ENCODE results near the gene EMILIN1.
"Not testable (repeated sequence)": the region's sequence is repeated elsewhere in the genome, so short reads cannot be mapped to it uniquely, and the experiment has no call there.

EMILIN1 gene

DNA sequence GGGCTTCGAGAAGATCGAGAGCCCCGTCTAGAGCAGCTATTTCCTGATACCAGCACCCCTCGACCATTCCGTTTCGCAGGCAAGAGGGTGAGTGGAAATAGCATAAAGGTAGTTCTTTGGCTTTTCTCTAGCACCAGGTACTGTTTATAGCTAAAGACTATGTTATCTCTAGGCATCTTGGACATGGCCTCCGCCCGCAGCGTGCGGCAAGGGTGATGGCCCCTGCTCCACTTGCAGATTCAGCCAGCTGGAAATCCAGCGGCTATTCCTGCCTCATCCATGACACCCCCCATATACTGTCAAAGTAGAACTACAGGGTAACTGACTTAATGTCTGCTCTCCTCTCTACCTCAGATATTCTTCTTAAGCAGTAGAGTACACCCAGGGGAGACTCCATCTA lies 23.7 kb upstream of the EMILIN1 start:
- DNase-seq (ENCODE audit: low read depth): no peak

DNA sequence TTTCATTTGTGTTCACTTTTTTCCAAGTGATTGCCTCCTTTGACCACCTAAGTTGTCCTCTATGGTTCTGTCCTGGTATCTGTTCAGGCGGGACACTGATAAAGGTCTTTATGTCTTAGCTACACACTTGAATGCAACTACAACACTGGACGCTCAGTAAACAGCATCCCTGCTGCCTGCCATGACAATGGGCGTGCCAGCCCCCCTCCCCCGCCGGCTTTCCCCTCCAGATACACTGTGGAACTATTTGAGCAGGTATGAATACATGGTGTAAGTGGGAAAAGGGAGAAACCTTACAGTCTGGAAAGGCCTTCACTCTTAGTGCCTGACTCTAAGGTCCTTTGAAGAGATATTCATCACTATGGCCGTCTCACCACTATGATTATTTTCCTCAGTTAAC lies 21.2 kb upstream of the EMILIN1 start:
- DNase-seq (ENCODE audit: low read depth): no peak

DNA sequence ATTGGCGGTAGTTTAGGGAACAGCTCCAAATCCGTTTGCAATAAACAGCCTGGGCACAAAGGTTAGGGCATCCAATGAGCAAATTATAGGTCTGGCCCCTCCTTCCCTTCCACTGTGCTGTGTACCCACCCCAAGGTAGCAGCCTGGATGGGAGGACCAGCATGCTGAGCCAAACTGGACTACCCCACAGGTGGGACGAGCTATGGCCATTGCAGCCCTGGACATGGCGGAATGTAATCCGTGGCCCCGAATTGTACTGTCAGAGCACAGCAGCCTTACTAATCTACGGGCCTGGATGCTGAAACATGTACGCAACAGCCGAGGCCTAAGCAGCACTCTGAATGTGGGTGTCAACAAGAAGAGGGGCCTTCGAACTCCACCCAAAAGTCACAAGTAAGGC lies 20.2 kb upstream of the EMILIN1 start:
- no peak for DNase-seq (ENCODE audit: low read depth)

DNA sequence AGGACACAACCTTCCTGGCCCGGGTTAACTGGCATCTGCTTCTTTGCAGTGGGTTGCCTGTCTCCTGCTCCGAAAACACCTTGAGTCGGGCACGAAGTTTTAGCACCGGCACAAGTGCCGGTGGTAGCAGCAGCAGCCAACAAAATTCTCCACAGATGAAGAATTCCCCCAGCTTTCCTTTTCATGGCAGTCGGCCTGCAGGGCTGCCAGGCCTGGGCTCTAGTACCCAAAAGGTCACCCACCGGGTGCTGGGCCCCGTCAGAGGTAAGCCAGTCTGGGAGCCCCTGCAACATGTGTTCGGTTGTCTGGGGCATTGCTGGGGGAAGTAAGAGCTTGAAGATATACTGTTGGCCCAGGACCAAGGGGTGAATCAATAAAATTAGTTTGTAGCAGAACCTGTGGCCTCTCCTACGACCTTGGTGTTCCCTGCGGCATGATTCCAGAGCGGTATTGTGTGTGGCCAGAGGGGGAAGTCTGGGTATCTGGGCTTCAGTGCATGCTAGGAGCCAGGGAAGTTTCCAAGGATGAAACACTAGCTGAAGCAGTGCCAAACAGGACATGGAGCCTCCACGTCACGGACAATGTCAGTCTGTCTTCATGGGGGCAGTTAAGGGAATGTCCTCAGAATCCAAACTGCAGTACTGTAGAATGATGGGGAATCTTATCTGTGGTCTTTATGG lies 19.1 kb upstream of the EMILIN1 start:
- no peak for DNase-seq (ENCODE audit: low read depth)

DNA sequence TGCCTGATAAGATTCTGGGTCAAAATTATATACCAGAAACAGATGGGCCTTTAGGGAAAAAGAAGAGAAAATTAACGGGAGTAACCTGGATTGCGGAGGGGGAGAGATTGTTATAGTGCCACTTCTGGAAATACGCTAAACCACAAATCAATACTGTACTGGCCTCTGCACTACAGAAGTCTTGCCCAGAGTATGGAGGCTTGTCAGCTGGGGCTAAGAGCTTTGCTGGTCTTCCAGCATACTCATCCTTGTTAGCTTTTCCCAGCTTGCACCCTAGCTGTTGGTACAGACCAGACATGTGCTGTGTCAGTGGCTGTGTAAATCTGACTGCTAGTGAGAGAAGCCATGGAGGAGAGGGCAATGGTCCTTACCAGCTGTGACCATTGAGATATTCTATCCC lies 18.1 kb upstream of the EMILIN1 start:
- DNase-seq (ENCODE audit: low read depth): no peak

DNA sequence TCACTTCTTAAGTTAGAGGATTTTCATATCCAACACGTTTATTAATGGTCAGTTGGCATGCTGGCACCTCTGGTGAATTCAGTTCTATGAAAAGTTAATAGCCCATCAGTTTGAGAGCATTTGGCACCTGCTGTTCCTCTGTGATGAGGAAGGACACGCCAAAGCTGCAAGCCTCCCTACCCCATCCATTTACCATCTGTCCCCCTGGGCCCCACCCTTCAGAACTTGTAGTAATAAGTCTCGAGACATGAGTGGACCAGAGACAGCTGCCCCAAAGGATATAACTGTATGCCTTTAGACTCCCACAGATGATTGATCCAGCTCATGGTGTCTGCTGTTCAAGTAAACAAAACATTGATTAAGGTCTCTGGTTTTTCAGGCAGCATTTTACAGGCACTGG lies 13.3 kb upstream of the EMILIN1 start:
- no peak for DNase-seq (ENCODE audit: low read depth)

DNA sequence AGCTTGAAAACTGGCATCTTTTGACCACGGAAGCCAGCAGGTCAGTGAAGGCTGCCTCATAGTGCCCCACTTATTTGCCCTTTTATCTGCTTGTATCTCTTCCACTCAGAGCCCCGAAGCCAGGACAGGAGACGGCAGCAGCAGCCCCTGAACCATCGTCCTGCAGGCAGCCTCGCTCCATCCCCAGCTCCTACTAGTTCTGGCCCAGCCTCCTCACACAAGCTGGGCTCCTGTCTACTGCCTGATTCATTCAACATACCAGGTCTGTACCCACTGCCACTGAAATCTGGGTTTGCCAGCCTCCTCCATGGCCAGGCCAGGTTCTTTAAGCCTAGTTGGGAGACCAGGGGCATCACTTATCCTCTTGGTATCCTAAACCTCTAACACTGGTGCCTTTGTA lies 11.0 kb upstream of the EMILIN1 start:
- no peak for DNase-seq (ENCODE audit: low read depth)

DNA sequence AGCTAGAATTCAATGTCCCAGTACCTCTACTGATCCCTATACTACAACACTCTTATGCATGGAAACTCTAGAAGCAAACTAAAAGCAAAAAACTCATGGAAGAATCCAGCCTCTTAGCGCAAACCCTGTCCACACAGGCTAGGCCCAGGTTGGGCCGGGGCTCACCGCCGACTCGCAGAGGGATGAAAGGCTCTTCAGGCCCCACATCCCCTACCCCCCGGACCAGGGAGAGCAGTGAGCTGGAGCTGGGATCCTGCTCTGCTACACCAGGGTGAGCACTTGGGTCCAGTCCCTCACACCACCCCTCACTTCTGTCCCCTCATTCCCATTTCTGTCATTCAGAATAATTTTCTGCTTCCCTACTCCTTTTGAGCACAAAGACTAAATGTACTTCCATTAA lies 9.0 kb upstream of the EMILIN1 start:
- DNase-seq (ENCODE audit: low read depth): no peak

DNA sequence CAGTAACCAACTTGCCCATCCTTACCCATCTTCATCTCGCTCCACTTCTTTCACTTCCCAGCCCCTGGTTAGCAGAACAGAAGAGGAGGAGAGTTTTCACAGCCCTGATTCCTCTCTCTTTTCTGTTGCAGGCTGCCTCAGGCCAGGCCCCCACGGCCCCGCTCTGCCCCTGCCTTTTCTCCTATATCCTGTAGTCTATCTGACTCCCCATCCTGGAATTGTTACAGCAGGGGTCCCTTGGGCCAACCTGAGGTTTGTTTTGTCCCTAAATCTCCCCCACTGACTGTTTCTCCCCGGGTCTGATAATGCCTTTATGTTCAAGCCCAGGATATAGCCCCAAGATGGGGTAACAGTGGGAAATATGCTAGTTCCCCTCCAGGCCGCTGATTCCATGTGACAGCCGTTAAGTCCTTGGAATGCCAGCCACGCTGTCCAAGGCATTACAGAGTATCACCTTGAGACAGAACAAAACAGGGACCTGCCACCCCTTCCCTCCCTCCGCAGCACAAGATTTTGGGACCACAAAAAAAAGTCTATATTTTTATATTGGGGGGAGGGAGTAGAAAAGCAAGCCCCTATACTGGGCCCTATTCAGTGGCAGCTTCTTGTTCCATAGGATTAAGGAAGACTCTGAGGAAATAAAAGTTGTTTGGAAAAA lies 8.3 kb upstream of the EMILIN1 start:
- no peak for DNase-seq (ENCODE audit: low read depth)

DNA sequence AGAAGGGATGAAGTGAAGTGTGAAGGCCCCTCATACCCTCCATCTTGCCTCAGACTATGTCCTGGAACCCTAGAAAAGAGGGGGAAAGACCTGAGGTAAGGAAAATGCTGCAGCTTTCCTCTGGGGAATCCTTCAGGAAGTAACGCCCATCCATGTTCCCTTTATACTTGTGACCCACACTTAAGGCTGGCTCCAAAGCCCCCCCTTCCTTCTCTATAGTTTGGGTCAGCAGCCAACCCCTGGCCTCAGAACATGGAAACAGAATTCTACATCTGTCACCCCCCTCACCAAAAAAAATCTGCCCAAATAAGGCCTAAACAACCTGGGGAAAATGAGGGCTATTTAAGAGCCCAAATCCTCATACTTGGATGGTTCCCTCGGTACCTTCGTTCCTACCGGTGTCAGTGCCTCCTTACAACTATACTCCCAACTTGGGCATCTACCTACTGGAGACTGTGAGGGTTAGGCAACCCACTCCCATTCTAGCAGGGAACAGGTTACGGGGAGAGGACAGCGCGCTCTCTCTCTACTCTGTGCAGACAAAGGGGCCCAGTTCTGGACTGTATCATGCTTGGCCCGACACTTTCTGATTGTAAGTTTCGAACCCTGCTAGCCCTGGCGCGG lies 7.7 kb upstream of the EMILIN1 start:
- no peak for DNase-seq (ENCODE audit: low read depth)

DNA sequence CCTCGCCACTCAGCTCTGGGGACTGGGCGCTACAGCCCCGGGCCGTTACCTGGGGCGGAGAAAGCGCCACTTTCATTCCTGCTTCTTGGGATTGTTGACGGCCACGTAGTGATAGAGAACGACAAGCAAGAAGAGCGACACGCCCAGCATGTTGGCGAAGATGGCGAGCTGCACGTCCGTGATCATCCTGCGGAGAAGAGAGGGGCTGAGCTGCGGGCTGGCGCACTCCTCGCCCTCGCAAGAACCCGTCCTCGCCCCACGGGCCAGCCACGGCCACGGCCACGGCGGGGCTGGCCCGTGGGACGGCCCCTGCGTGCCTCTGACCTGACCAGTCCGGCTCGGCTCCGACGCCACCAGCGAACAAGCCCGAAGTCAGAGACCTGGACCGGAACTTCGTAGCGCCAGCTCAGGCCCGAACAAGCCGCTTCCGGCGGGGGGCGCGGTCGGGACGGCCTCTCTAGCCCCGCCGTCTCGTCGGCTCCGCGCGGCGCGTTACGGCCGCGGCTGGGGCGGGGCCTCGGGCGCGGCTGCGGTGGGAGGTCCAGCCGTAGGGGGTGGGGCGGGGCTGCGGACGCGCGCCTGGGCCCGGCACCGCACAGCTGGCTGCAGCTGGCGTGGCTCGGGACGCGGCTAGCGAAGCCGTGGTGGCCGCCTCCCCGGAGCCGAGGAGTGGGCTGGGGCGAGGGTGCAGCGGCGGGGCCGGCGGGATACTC lies 7.0 kb upstream of the EMILIN1 start, which contains the start of gene OST4:
Gene OST4, minus strand, starts transcription at position 378 of the 713 bp plus-strand sequence.
- DNase-seq (ENCODE audit: low read depth): peak; percentile 53

DNA sequence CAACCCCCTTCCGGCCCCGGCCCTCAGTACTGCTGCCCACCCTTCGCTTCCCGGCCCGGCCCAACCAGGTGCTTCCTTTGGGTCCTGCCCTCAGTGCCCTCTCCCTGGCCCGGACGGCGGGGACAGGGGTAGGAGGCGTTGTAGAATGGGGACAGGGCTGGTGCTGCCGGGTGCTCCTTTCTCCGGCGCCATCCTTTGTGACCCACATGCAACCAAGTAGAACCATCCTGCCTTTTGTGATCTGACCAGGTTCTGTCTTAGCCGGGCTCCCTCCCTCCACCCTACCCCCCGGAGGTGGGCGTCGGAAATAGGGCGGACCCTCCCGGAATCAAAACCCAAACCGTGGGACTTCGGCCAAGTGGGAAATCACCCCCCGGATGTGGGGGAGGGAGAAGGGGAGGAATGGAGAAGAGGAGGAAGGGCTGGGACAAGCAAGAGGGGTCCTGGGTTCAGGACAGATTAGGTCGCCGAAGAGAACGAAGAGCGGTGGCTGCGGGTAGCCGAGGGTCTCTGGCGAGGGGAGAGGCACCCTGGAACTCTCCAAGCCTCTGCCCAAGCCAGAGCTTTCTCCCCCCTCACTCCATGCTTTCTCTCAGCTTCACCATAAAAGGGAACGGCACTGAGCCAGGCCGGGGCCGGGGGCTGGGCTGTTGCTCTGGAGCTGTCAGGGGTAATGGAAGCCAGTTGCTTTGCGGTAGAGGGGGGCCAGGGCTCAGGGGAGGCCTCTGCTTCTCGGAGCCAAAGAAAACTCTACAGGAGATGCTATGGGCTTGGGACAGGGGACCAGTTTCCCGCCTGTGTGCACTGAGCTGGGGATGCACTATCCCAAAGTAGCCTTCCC lies 6.2 kb upstream of the EMILIN1 start:
- DNase-seq (ENCODE audit: low read depth): no peak

DNA sequence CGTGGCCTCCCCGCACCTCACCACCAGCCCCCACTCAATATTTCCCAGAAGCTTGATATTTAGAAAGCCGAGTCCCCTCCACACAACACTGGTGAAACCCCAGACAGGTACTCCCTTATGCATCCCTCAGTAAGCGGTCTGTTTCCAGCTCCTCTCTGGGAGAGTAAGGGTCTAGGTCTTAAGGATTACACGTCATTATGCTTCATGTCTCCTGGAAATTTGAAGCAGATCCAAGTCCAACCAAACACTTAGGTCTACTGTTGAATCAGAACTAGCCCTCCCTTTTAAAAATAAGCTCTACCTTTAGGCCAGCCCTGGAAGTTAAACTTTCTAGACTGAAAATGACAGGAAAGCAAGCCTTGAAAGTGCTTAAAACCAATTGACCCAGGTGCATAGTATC lies 5.5 kb upstream of the EMILIN1 start:
- no peak for DNase-seq (ENCODE audit: low read depth)

DNA sequence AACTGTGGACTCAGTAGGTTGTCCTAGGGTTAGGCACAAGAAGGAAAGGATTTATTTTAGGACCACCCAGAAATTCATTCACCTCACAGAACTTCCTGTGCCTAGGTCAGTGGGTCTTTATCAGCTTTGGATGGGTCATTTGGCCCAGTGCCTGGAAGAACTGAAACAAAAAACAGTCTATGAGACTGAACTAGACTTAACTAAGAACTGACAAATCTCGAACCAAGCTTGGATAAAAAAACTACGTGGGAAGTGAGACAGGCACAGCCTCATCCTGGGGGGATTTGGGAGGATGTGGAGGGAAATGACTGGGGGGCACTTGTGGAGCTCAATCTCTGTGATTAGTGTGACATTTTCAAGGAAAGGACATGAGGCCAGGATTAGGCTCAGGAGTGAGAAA lies 4.6 kb upstream of the EMILIN1 start:
- no peak for DNase-seq (ENCODE audit: low read depth)

DNA sequence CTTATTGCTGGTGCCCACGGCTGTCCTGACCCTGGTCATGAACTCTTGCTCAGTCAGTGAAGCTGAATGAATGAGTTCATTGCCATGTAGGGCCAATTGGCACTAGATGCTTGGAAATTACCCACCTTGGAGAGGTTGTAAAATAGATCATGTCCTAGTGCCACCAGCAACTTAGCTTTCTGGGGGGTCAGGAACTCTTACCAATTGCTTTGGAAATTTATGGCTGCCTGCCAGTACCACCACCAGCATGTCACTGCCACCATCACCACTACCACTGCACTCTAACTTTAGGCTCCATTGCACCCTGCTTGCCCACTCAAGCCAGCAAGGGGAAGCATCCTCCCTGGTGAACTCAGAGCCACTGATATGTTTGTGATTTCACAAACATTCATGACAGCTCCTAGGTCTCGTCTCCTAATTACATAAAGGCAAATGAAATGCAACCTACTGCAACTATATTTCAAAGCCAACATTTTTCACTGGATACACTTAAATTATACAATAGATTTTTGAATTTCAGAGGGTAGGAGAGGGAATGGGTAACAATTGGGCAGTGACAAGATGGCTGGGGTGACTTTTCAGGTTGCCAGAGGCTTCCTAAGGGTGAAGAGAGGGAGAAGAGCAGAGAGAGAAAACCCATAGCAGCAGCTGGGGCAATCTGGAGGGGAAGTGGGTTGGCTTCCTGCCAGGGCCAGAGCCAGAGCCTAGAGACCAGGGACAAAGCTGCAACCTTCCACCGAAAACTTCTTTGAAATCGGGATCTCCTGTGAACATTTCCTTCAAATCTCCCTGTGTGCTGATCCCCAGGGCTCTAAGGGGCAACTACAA lies 3.5 kb upstream of the EMILIN1 start:
- no peak for DNase-seq (ENCODE audit: low read depth)

DNA sequence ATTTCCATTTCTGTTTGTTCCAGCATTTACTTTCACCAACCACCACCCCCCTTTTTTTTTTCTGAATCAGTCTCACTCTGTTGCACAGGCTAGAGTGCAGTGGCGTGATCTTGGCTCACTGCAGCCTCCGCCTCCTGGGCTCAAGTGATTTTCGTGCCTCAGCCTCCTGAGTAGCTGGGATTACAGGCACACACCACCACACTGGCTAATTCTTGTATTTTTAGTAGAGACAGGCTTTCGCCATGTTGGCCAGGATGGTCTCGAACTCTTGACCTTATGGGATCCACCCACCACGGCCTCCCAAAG lies 2.9 kb upstream of the EMILIN1 start:
- DNase-seq (ENCODE audit: low read depth): not testable (repeated sequence)

DNA sequence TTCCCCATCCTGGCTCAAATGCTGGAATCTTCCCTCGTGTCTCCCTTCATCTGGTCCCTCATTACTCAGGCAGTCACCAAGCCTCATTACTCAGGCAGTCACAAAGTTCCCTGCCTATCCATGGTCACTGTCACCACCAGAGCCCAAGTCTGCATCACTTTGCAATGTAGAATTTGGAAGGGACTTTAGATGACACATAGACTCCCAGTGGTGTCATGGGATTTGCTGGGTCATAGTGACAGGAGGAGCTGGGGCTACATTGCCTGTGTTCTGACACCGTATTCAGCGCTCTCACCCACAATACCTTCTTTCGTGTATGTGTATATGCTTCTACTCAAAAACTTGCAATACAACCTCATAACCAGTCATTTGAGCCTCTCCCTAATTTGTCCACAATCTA lies 2.1 kb upstream of the EMILIN1 start:
- DNase-seq (ENCODE audit: low read depth): no peak

DNA sequence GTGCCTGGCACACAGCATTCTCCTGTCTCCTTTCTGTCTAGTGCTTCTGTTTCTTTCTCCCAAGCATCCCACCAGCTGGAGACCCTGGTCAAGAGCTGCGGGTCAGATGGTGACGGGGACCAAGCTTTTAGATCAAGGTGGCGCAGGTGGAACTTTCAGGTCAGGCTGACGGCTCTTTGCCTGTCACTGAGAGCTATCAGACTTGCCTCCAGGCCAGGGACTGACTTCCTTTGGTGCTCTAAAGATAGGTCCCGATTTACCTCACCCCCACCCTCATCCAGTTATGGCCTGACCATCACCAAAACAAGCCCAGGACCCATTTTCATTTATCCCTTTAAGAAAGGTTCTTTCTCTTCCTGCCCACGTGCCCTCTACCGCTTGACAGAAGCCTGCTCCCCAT lies 1.2 kb upstream of the EMILIN1 start:
- DNase-seq (ENCODE audit: low read depth): no peak

DNA sequence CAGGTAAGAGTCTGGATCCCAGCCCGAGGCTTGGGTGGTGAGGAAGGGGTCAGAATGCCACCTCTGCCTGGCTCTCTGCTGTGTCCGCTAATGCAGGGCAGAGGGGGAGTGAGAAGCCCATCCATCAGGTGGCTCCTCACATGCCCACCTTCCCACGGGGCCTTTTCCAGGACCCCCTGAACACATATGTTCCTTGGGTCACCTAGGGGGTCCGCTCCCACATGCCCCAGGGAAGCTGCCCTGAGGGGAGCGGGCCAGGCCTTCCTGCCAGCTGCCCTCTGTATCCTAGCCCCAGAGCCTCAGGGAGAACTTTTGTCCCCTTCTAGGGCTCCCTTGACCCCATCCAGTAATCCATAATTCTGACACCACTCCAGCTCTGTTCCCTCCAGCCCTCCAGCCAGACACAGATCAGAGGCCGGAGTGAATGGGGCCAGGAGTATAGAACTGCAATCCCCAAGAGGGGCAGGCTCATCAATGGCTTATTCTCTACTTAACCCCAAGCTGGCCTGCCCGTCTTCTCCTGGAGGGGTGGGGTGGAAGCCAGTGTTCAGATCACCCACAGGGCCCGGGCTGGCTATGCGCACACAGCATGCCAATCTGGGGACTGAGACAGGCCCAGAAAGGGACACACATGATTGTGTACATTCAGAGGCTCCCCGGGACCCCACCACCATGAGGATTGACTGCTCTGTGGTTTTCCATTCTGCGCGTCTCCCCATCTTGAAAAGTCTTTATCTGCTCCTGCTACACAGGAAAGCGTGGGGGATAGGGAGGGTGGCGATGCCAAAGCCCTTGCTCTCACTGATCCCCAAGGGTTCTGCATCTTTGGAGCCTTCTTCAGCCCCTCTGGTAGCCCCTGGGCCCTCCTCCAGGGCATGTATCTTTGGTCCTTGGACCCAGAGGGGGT lies 1.1 kb downstream of the EMILIN1 start:
- no peak for DNase-seq (ENCODE audit: low read depth)

DNA sequence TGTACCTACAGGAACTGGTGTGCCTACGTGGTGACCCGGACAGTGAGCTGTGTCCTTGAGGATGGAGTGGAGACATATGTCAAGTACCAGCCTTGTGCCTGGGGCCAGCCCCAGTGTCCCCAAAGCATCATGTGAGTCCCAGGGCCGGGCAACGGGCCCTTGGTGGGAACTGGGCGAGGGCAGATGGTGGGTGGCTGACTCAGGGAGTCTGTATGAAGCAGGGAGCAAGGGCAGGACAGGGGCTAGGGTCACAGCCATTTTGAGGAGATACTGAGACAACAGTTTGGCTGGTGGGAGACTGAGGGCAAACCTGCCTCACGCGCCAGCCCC lies 1.7 kb downstream of the EMILIN1 start:
- no peak for DNase-seq (ENCODE audit: low read depth)

DNA sequence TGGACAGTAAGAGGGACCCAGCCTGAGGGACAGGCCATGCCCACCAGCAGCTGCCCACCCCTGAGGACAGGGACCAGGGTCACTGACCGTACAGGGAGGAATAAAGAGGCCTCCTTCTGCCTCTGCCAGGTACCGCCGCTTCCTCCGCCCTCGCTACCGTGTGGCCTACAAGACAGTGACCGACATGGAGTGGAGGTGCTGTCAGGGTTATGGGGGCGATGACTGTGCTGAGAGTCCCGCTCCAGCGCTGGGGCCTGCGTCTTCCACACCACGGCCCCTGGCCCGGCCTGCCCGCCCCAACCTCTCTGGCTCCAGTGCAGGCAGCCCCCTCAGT lies 2.2 kb downstream of the EMILIN1 start:
- no peak for DNase-seq (ENCODE audit: low read depth)
